Osteocyte (in vitro differentiated cells): ENCODE results near the gene FMO3. TPM values are rescaled to one million over a fixed set of nuclear protein-coding genes. Genes with fewer than 3 reads are reported as not detected.

Source experiments
- DNase-seq: peaks from one replicate; pipeline ENCODE4 v3.0.0; 2021; ENCODE audit warnings: mixed read lengths; ENCODE audit not compliant: unreplicated experiment; ENCODE audit errors: extremely low spot score
- H3K27ac Mint-ChIP-seq: one replicate; pipeline ENCODE4 v1.8.0; 2021; ENCODE audit warnings: mild to moderate bottlenecking, mixed read lengths; ENCODE audit not compliant: unreplicated experiment
- H3K27me3 Mint-ChIP-seq: one replicate; pipeline ENCODE4 v1.8.0; 2021; ENCODE audit warnings: mixed read lengths; ENCODE audit not compliant: unreplicated experiment
- H3K36me3 Mint-ChIP-seq: one replicate; pipeline ENCODE4 v1.8.0; 2021; ENCODE audit warnings: mixed read lengths; ENCODE audit not compliant: unreplicated experiment
- H3K4me1 Mint-ChIP-seq: one replicate; pipeline ENCODE4 v1.8.0; 2021; ENCODE audit warnings: mixed read lengths; ENCODE audit not compliant: unreplicated experiment
- H3K4me3 Mint-ChIP-seq: one replicate; pipeline ENCODE4 v1.8.0; 2021; ENCODE audit warnings: mild to moderate bottlenecking, moderate library complexity, mixed read lengths; ENCODE audit not compliant: unreplicated experiment
- H3K9me3 Mint-ChIP-seq: one replicate; pipeline ENCODE4 v1.8.0; 2021; ENCODE audit warnings: mixed read lengths; ENCODE audit not compliant: unreplicated experiment
- CTCF ChIP-seq: fragments of 200-600 bp; sonication (generic); IDR thresholded peaks from 2 replicates; pipeline ENCODE4 v1.5.0; 2021; ENCODE audit warnings: antibody characterized with exemption, mild to moderate bottlenecking, moderate library complexity
- microRNA-seq: library from miRNA; unstranded; fragments of <30 nt; microRNA quantifications from one replicate; pipeline ENCODE4 v1.1.0, GENCODE V29; 2020; ENCODE audit not compliant: unreplicated experiment
- total RNA-seq: library from RNA; stranded (reverse); gene quantifications from 2 replicates; pipeline ENCODE4 v1.2.1, GENCODE V29; 2021

The FMO3 gene
- total RNA-seq, 1 donor from 2014 or later, result 1.0 TPM

GRCh38 chr1:171166361-171166760 lies 75.7 kb downstream of the FMO3 start:
- peaks cover 3% of the 10 kb centered on the region for H3K9me3 Mint-ChIP-seq
- H3K36me3 Mint-ChIP-seq, result peaks cover 3% of the 10 kb centered on the region
- no peak overlapping the region for H3K27ac Mint-ChIP-seq
- no peak for TF ChIP-seq CTCF
- H3K4me1 Mint-ChIP-seq, result peaks cover under 1% of the 10 kb centered on the region
- no peaks in the 10 kb centered on the region for H3K27me3 Mint-ChIP-seq
- no peak for DNase-seq
- no peak overlapping the region for H3K4me3 Mint-ChIP-seq

Small RNA genes lying within 50 kb of the gene (microRNA-seq; reads per million reads assigned to microRNA genes)
- gene MIR1295A (not detected), gene MIR1295B (not detected)

Other genes starting within 250 kb of the FMO3 start
- not detected in 2 replicates for gene MROH9, start 155.4 kb upstream of the FMO3 start, total RNA-seq
- gene FMO2, start 94.4 kb downstream of the FMO3 start, total RNA-seq, result 0.24 and 0.94 TPM in 2 replicates
- 2.7 and 3.6 TPM in 2 replicates for gene FMO1, start 157.6 kb downstream of the FMO3 start, total RNA-seq
- gene FMO4, start 223.3 kb downstream of the FMO3 start, total RNA-seq, result 4.0 and 4.1 TPM in 2 replicates